Natural killer cell treated with Interleukin-12 subunit alpha and Interleukin-12 subunit beta and Interleukin-15 and Interleukin-18, amount 100 ng/mL, for 72 hours (primary cell): ENCODE data around the gene TAB2. TPM values are rescaled to one million over a fixed set of nuclear protein-coding genes. Genes with fewer than 3 reads are reported as not detected.

ENCODE experiments used
- ATAC-seq, 2 donors: fragments of 150-1000 bp; cut with Tn5 transposase in 1 of 2; sonication (Bioruptor Pico), chemical (Tn5 transposase) in 1 of 2; 2 replicates each; pipeline ENCODE4 v1.10.0; 2021
- DNase-seq: peaks from one replicate; pipeline ENCODE4 v3.0.0; 2022; ENCODE audit warnings: low spot score
- H3K27ac Mint-ChIP-seq, 2 donors: 1 replicate in 1 of 2; 2 replicates in 1 of 2; pipeline ENCODE4 v1.8.0; 2022; ENCODE audit warnings: mixed read lengths in 2 of 2, mild to moderate bottlenecking in 1 of 2, moderate library complexity in 1 of 2
- H3K27me3 Mint-ChIP-seq, 2 donors: 1 replicate in 1 of 2; 2 replicates in 1 of 2; pipeline ENCODE4 v1.8.0; 2022; ENCODE audit warnings: mixed read lengths in 2 of 2
- H3K36me3 Mint-ChIP-seq: one replicate; pipeline ENCODE4 v1.8.0; 2022; ENCODE audit warnings: mixed read lengths
- H3K4me1 Mint-ChIP-seq, 2 donors: 1 replicate in 1 of 2; 2 replicates in 1 of 2; pipeline ENCODE4 v1.8.0; 2022; ENCODE audit warnings: low read depth in 2 of 2, mixed read lengths in 2 of 2, mild to moderate bottlenecking in 1 of 2
- H3K4me3 Mint-ChIP-seq: one replicate; pipeline ENCODE4 v1.8.0; 2022; ENCODE audit warnings: mixed read lengths
- H3K9me3 Mint-ChIP-seq: 2 replicates; pipeline ENCODE4 v1.8.0; 2022; ENCODE audit warnings: mixed read lengths
- total RNA-seq, 2 donors: library from RNA; stranded (reverse); gene quantifications; one replicate each; pipeline ENCODE4 v1.2.3, GENCODE V29; 2022

TAB2 gene
- total RNA-seq, 2 donors from 2014 or later = 101 TPM

GRCh38 chr6:149289966-149290365 lies 27.5 kb upstream of the TAB2 start:
- H3K4me3 Mint-ChIP-seq = no peak overlapping the region
- H3K27ac Mint-ChIP-seq = peak overlapping the region in 1 of 2 donors; percentile 26
- ATAC-seq = no peak
- no peaks in the 10 kb centered on the region for H3K36me3 Mint-ChIP-seq
- no peaks in the 10 kb centered on the region for H3K27me3 Mint-ChIP-seq
- H3K4me1 Mint-ChIP-seq = peaks cover 0 to 3% of the 10 kb centered on the region in 2 donors
- DNase-seq = no peak
- no peaks in the 10 kb centered on the region for H3K9me3 Mint-ChIP-seq

GRCh38 chr6:149293244-149293643 lies 24.3 kb upstream of the TAB2 start:
- no peaks in the 10 kb centered on the region for H3K27me3 Mint-ChIP-seq
- DNase-seq = no peak
- no peaks in the 10 kb centered on the region for H3K36me3 Mint-ChIP-seq
- no peaks in the 10 kb centered on the region for H3K4me1 Mint-ChIP-seq
- no peak for ATAC-seq
- no peaks in the 10 kb centered on the region for H3K9me3 Mint-ChIP-seq
- H3K27ac Mint-ChIP-seq = no peak overlapping the region
- H3K4me3 Mint-ChIP-seq = no peak overlapping the region

GRCh38 chr6:149300563-149300962 lies 16.9 kb upstream of the TAB2 start:
- H3K36me3 Mint-ChIP-seq = no peaks in the 10 kb centered on the region
- no peak overlapping the region for H3K27ac Mint-ChIP-seq
- no peak for ATAC-seq
- no peaks in the 10 kb centered on the region for H3K9me3 Mint-ChIP-seq
- H3K27me3 Mint-ChIP-seq = peaks cover 3 to 7% of the 10 kb centered on the region in 2 donors
- H3K4me3 Mint-ChIP-seq = no peak overlapping the region
- H3K4me1 Mint-ChIP-seq = no peaks in the 10 kb centered on the region
- no peak for DNase-seq

GRCh38 chr6:149302723-149303122 lies 14.8 kb upstream of the TAB2 start:
- no peak overlapping the region for H3K27ac Mint-ChIP-seq
- H3K36me3 Mint-ChIP-seq = no peaks in the 10 kb centered on the region
- DNase-seq (no peak), ATAC-seq (no peak)
- no peaks in the 10 kb centered on the region for H3K4me1 Mint-ChIP-seq
- H3K27me3 Mint-ChIP-seq = peaks cover 3 to 7% of the 10 kb centered on the region in 2 donors
- no peaks in the 10 kb centered on the region for H3K9me3 Mint-ChIP-seq
- H3K4me3 Mint-ChIP-seq = no peak overlapping the region

- Mint-ChIP-seq H3K36me3 (no peaks in the 10 kb centered on the region), H3K4me1 (no peaks in the 10 kb centered on the region), H3K4me3 (no peak overlapping the region), H3K27ac (no peak overlapping the region), H3K27me3 (peaks cover 3 to 7% of the 10 kb centered on the region in 2 donors), H3K9me3 (no peaks in the 10 kb centered on the region)
- ATAC-seq (no peak), DNase-seq (no peak)
These were observed 14.0 kb upstream of the TAB2 start for GRCh38 chr6:149303468-149303867.

- Mint-ChIP-seq H3K36me3 (no peaks in the 10 kb centered on the region), H3K4me3 (no peak overlapping the region), H3K9me3 (no peaks in the 10 kb centered on the region), H3K4me1 (no peaks in the 10 kb centered on the region), H3K27ac (no peak overlapping the region), H3K27me3 (peaks cover 3 to 7% of the 10 kb centered on the region in 2 donors)
- DNase-seq (no peak), ATAC-seq (no peak)
These were observed 12.1 kb upstream of the TAB2 start for GRCh38 chr6:149305372-149305771.

GRCh38 chr6:149306967-149307366 lies 10.5 kb upstream of the TAB2 start:
- Mint-ChIP-seq H3K27ac (peak overlapping the region in 1 of 2 donors; percentile 6), H3K9me3 (no peaks in the 10 kb centered on the region), H3K4me3 (no peak overlapping the region), H3K36me3 (no peaks in the 10 kb centered on the region), H3K27me3 (peaks cover 10 to 17% of the 10 kb centered on the region in 2 donors), H3K4me1 (no peaks in the 10 kb centered on the region)
- no peak for ATAC-seq
- no peak for DNase-seq

- no peak for DNase-seq
- Mint-ChIP-seq H3K36me3 (no peaks in the 10 kb centered on the region), H3K27ac (no peak overlapping the region), H3K9me3 (no peaks in the 10 kb centered on the region), H3K27me3 (peaks cover 15 to 19% of the 10 kb centered on the region in 2 donors), H3K4me1 (peaks cover 3 to 6% of the 10 kb centered on the region in 2 donors), H3K4me3 (no peak overlapping the region)
- no peak for ATAC-seq
These were observed 6.2 kb upstream of the TAB2 start for GRCh38 chr6:149311293-149311692.

- Mint-ChIP-seq H3K36me3 (no peaks in the 10 kb centered on the region), H3K4me3 (no peak overlapping the region)
These were observed 5.7 kb upstream of the TAB2 start for GRCh38 chr6:149311766-149312165.

GRCh38 chr6:149313070-149313469 lies 4.4 kb upstream of the TAB2 start:
- Mint-ChIP-seq H3K4me3 (no peak overlapping the region), H3K36me3 (no peaks in the 10 kb centered on the region), H3K27ac (no peak overlapping the region), H3K4me1 (peaks cover 3 to 6% of the 10 kb centered on the region in 2 donors), H3K27me3 (peaks cover 15 to 19% of the 10 kb centered on the region in 2 donors), H3K9me3 (no peaks in the 10 kb centered on the region)
- no peak for ATAC-seq
- no peak for DNase-seq

More at GRCh38 chr6:149311766-149312165, 5.7 kb upstream of the TAB2 start:
- Mint-ChIP-seq H3K9me3 (no peaks in the 10 kb centered on the region), H3K27me3 (peaks cover 15 to 19% of the 10 kb centered on the region in 2 donors), H3K27ac (no peak overlapping the region), H3K4me1 (peaks cover 3 to 6% of the 10 kb centered on the region in 2 donors)
- DNase-seq (no peak), ATAC-seq (no peak)

GRCh38 chr6:149313861-149314260 lies 3.7 kb upstream of the TAB2 start:
- Mint-ChIP-seq H3K27me3 (peaks cover 15 to 19% of the 10 kb centered on the region in 2 donors), H3K9me3 (no peaks in the 10 kb centered on the region), H3K36me3 (peaks cover 5% of the 10 kb centered on the region), H3K4me1 (peaks cover 5 to 11% of the 10 kb centered on the region in 2 donors), H3K4me3 (no peak overlapping the region), H3K27ac (no peak overlapping the region)
- DNase-seq (no peak), ATAC-seq (no peak)

- peaks cover 15 to 19% of the 10 kb centered on the region in 2 donors for H3K27me3 Mint-ChIP-seq
- peaks cover 11 to 16% of the 10 kb centered on the region in 2 donors for H3K4me1 Mint-ChIP-seq
- DNase-seq (no peak), ATAC-seq (no peak)
- H3K9me3 Mint-ChIP-seq = no peaks in the 10 kb centered on the region
- H3K27ac Mint-ChIP-seq = no peak overlapping the region
- peaks cover 11% of the 10 kb centered on the region for H3K36me3 Mint-ChIP-seq
- H3K4me3 Mint-ChIP-seq = no peak overlapping the region
These were observed 3.1 kb upstream of the TAB2 start for GRCh38 chr6:149314325-149314905.

- H3K36me3 Mint-ChIP-seq = peaks cover 13% of the 10 kb centered on the region
- H3K4me1 Mint-ChIP-seq = peaks cover 18 to 32% of the 10 kb centered on the region in 2 donors
- H3K27ac Mint-ChIP-seq = peak overlapping the region; percentile 81 to 82
- peaks cover 10 to 13% of the 10 kb centered on the region in 2 donors for H3K27me3 Mint-ChIP-seq
- H3K9me3 Mint-ChIP-seq = no peaks in the 10 kb centered on the region
- H3K4me3 Mint-ChIP-seq = peak overlapping the region; percentile 80
- ATAC-seq (no peak), DNase-seq (no peak)
These were observed 1.3 kb upstream of the TAB2 start for GRCh38 chr6:149316108-149316727.

- Mint-ChIP-seq H3K4me1 (peaks cover 22 to 33% of the 10 kb centered on the region in 2 donors), H3K4me3 (peak overlapping the region; percentile 80), H3K27ac (peak overlapping the region; percentile 81 to 82), H3K27me3 (peaks cover 8 to 9% of the 10 kb centered on the region in 2 donors), H3K9me3 (no peaks in the 10 kb centered on the region), H3K36me3 (peaks cover 13% of the 10 kb centered on the region)
- ATAC-seq (peak; percentile 89 to 93), DNase-seq (peak; percentile 91)
These were observed 520 bp upstream of the TAB2 start for GRCh38 chr6:149316740-149317643.
